Natural killer cell treated with Interleukin-12 subunit alpha and Interleukin-12 subunit beta and Interleukin-15 and Interleukin-18, amount 100 ng/mL, for 72 hours (primary cell): Measurements from ENCODE around the gene PSAT1. TPM values are rescaled to one million over a fixed set of nuclear protein-coding genes. Genes with fewer than 3 reads are reported as not detected.

Experiments
- ATAC-seq, 2 donors: fragments of 150-1000 bp; cut with Tn5 transposase in 1 of 2; sonication (Bioruptor Pico), chemical (Tn5 transposase) in 1 of 2; 2 replicates each; pipeline ENCODE4 v1.10.0; 2021
- DNase-seq: peaks from one replicate; pipeline ENCODE4 v3.0.0; 2022; ENCODE audit warnings: low spot score
- H3K27ac Mint-ChIP-seq, 2 donors: 1 replicate in 1 of 2; 2 replicates in 1 of 2; pipeline ENCODE4 v1.8.0; 2022; ENCODE audit warnings: mixed read lengths in 2 of 2, mild to moderate bottlenecking in 1 of 2, moderate library complexity in 1 of 2
- H3K27me3 Mint-ChIP-seq, 2 donors: 1 replicate in 1 of 2; 2 replicates in 1 of 2; pipeline ENCODE4 v1.8.0; 2022; ENCODE audit warnings: mixed read lengths in 2 of 2
- H3K36me3 Mint-ChIP-seq: one replicate; pipeline ENCODE4 v1.8.0; 2022; ENCODE audit warnings: mixed read lengths
- H3K4me1 Mint-ChIP-seq, 2 donors: 1 replicate in 1 of 2; 2 replicates in 1 of 2; pipeline ENCODE4 v1.8.0; 2022; ENCODE audit warnings: low read depth in 2 of 2, mixed read lengths in 2 of 2, mild to moderate bottlenecking in 1 of 2
- H3K4me3 Mint-ChIP-seq: one replicate; pipeline ENCODE4 v1.8.0; 2022; ENCODE audit warnings: mixed read lengths
- H3K9me3 Mint-ChIP-seq: 2 replicates; pipeline ENCODE4 v1.8.0; 2022; ENCODE audit warnings: mixed read lengths
- total RNA-seq, 2 donors: library from RNA; stranded (reverse); gene quantifications; one replicate each; pipeline ENCODE4 v1.2.3, GENCODE V29; 2022

Gene PSAT1
- total RNA-seq, 2 donors from 2014 or later: 44.9 to 51.8 TPM

GRCh38 chr9:78348848-78349247 lies 51.9 kb downstream of the PSAT1 start:
- ATAC-seq: no peak
- Mint-ChIP-seq H3K4me1 (peaks cover 4 to 6% of the 10 kb centered on the region in 2 donors), H3K9me3 (no peaks in the 10 kb centered on the region), H3K27me3 (peaks cover 0 to 3% of the 10 kb centered on the region in 2 donors), H3K4me3 (no peak overlapping the region), H3K27ac (no peak overlapping the region), H3K36me3 (no peaks in the 10 kb centered on the region)
- DNase-seq: no peak

- H3K4me1 Mint-ChIP-seq: peaks cover 4 to 6% of the 10 kb centered on the region in 2 donors
- no peak overlapping the region for H3K4me3 Mint-ChIP-seq
- no peaks in the 10 kb centered on the region for H3K27me3 Mint-ChIP-seq
- no peaks in the 10 kb centered on the region for H3K9me3 Mint-ChIP-seq
- ATAC-seq: no peak
- DNase-seq: no peak
- no peak overlapping the region for H3K27ac Mint-ChIP-seq
- no peaks in the 10 kb centered on the region for H3K36me3 Mint-ChIP-seq
Measured at GRCh38 chr9:78351816-78352215, 54.9 kb downstream of the PSAT1 start.

- H3K27ac Mint-ChIP-seq: no peak overlapping the region
Measured at GRCh38 chr9:78354324-78354973, 57.5 kb downstream of the PSAT1 start.

GRCh38 chr9:78354989-78355388 lies 58.1 kb downstream of the PSAT1 start:
- H3K9me3 Mint-ChIP-seq: no peaks in the 10 kb centered on the region

More at GRCh38 chr9:78354324-78354973, 57.5 kb downstream of the PSAT1 start:
- H3K4me3 Mint-ChIP-seq: no peak overlapping the region
- H3K4me1 Mint-ChIP-seq: peaks cover 4 to 6% of the 10 kb centered on the region in 2 donors
- no peaks in the 10 kb centered on the region for H3K27me3 Mint-ChIP-seq
- no peak for DNase-seq
- H3K9me3 Mint-ChIP-seq: no peaks in the 10 kb centered on the region
- ATAC-seq: no peak
- no peaks in the 10 kb centered on the region for H3K36me3 Mint-ChIP-seq

GRCh38 chr9:78356634-78357033 lies 59.7 kb downstream of the PSAT1 start:
- H3K4me1 Mint-ChIP-seq: peaks cover 4 to 6% of the 10 kb centered on the region in 2 donors
- no peaks in the 10 kb centered on the region for H3K9me3 Mint-ChIP-seq
- no peak overlapping the region for H3K4me3 Mint-ChIP-seq
- DNase-seq (no peak), ATAC-seq (no peak)
- H3K27me3 Mint-ChIP-seq: peaks cover 0 to 2% of the 10 kb centered on the region in 2 donors
- no peak overlapping the region for H3K27ac Mint-ChIP-seq
- H3K36me3 Mint-ChIP-seq: no peaks in the 10 kb centered on the region

More at GRCh38 chr9:78354989-78355388, 58.1 kb downstream of the PSAT1 start:
- DNase-seq: no peak
- H3K4me3 Mint-ChIP-seq: no peak overlapping the region
- H3K4me1 Mint-ChIP-seq: peaks cover 4 to 6% of the 10 kb centered on the region in 2 donors
- peaks cover 0 to 2% of the 10 kb centered on the region in 2 donors for H3K27me3 Mint-ChIP-seq
- H3K36me3 Mint-ChIP-seq: no peaks in the 10 kb centered on the region
- ATAC-seq: no peak
- no peak overlapping the region for H3K27ac Mint-ChIP-seq

- Mint-ChIP-seq H3K9me3 (no peaks in the 10 kb centered on the region), H3K4me1 (no peaks in the 10 kb centered on the region), H3K27ac (no peak overlapping the region), H3K27me3 (peaks cover 0 to 2% of the 10 kb centered on the region in 2 donors), H3K36me3 (no peaks in the 10 kb centered on the region), H3K4me3 (no peak overlapping the region)
- ATAC-seq (peak in 1 of 2 donors; percentile 43), DNase-seq (no peak)
Measured at GRCh38 chr9:78357165-78357873, 60.4 kb downstream of the PSAT1 start.

- no peaks in the 10 kb centered on the region for H3K4me1 Mint-ChIP-seq
- H3K4me3 Mint-ChIP-seq: no peak overlapping the region
- ATAC-seq (no peak), DNase-seq (no peak)
- H3K27me3 Mint-ChIP-seq: peaks cover 0 to 2% of the 10 kb centered on the region in 2 donors
- H3K36me3 Mint-ChIP-seq: no peaks in the 10 kb centered on the region
- no peaks in the 10 kb centered on the region for H3K9me3 Mint-ChIP-seq
- H3K27ac Mint-ChIP-seq: no peak overlapping the region
Measured at GRCh38 chr9:78358329-78359051, 61.6 kb downstream of the PSAT1 start.

- no peak for DNase-seq
- Mint-ChIP-seq H3K36me3 (no peaks in the 10 kb centered on the region), H3K4me3 (no peak overlapping the region), H3K4me1 (no peaks in the 10 kb centered on the region), H3K27ac (no peak overlapping the region), H3K27me3 (peaks cover 0 to 2% of the 10 kb centered on the region in 2 donors), H3K9me3 (no peaks in the 10 kb centered on the region)
- no peak for ATAC-seq
Measured at GRCh38 chr9:78363221-78363620, 66.3 kb downstream of the PSAT1 start.

GRCh38 chr9:78365748-78366697 lies 69.1 kb downstream of the PSAT1 start:
- no peaks in the 10 kb centered on the region for H3K36me3 Mint-ChIP-seq
- H3K4me1 Mint-ChIP-seq: peaks cover 0 to 4% of the 10 kb centered on the region in 2 donors
- no peak for ATAC-seq
- no peak overlapping the region for H3K27ac Mint-ChIP-seq
- no peak for DNase-seq
- no peaks in the 10 kb centered on the region for H3K9me3 Mint-ChIP-seq
- H3K27me3 Mint-ChIP-seq: peaks cover 8 to 11% of the 10 kb centered on the region in 2 donors
- no peak overlapping the region for H3K4me3 Mint-ChIP-seq

GRCh38 chr9:78366827-78367226 lies 69.9 kb downstream of the PSAT1 start:
- peaks cover 0 to 5% of the 10 kb centered on the region in 2 donors for H3K4me1 Mint-ChIP-seq
- ATAC-seq (no peak), DNase-seq (no peak)
- no peak overlapping the region for H3K4me3 Mint-ChIP-seq
- H3K27ac Mint-ChIP-seq: no peak overlapping the region
- H3K27me3 Mint-ChIP-seq: peaks cover 10 to 14% of the 10 kb centered on the region in 2 donors
- H3K9me3 Mint-ChIP-seq: no peaks in the 10 kb centered on the region
- H3K36me3 Mint-ChIP-seq: no peaks in the 10 kb centered on the region

GRCh38 chr9:78368236-78368635 lies 71.3 kb downstream of the PSAT1 start:
- peaks cover 0 to 5% of the 10 kb centered on the region in 2 donors for H3K4me1 Mint-ChIP-seq
- H3K9me3 Mint-ChIP-seq: no peaks in the 10 kb centered on the region
- H3K4me3 Mint-ChIP-seq: no peak overlapping the region
- ATAC-seq (no peak), DNase-seq (no peak)
- peaks cover 15 to 23% of the 10 kb centered on the region in 2 donors for H3K27me3 Mint-ChIP-seq
- H3K27ac Mint-ChIP-seq: no peak overlapping the region
- no peaks in the 10 kb centered on the region for H3K36me3 Mint-ChIP-seq

GRCh38 chr9:78369639-78370219 lies 72.8 kb downstream of the PSAT1 start:
- ATAC-seq: peak in 1 of 2 donors; percentile 65

GRCh38 chr9:78370991-78371390 lies 74.1 kb downstream of the PSAT1 start:
- no peak for ATAC-seq
- Mint-ChIP-seq H3K9me3 (no peaks in the 10 kb centered on the region), H3K4me1 (peaks cover 0 to 5% of the 10 kb centered on the region in 2 donors), H3K27me3 (peaks cover 21 to 32% of the 10 kb centered on the region in 2 donors), H3K36me3 (no peaks in the 10 kb centered on the region), H3K27ac (no peak overlapping the region), H3K4me3 (no peak overlapping the region)
- DNase-seq: no peak

More at GRCh38 chr9:78369639-78370219, 72.8 kb downstream of the PSAT1 start:
- no peaks in the 10 kb centered on the region for H3K36me3 Mint-ChIP-seq
- H3K27me3 Mint-ChIP-seq: peaks cover 21 to 31% of the 10 kb centered on the region in 2 donors
- no peaks in the 10 kb centered on the region for H3K9me3 Mint-ChIP-seq
- H3K27ac Mint-ChIP-seq: no peak overlapping the region
- DNase-seq: no peak
- H3K4me3 Mint-ChIP-seq: no peak overlapping the region
- peaks cover 0 to 5% of the 10 kb centered on the region in 2 donors for H3K4me1 Mint-ChIP-seq
